HepG2 (cell line): ENCODE measurements around the gene PACS1. TPM values are rescaled to one million over a fixed set of nuclear protein-coding genes. Genes with fewer than 3 reads are reported as not detected.

ENCODE experiments used
- ARNT2 ChIP-seq: sonication (generic); formaldehyde crosslinking; IDR thresholded peaks from 2 replicates; pipeline ENCODE4 v1.8.0; 2022; ENCODE audit warnings: mild to moderate bottlenecking, low read depth, missing genetic modification reagents, moderate library complexity
- ELF1 ChIP-seq: sonication (generic); formaldehyde crosslinking; IDR thresholded peaks from 2 replicates; pipeline ENCODE4 v1.4.0; 2020; ENCODE audit warnings: missing genetic modification reagents
- FOXA3 ChIP-seq: IDR thresholded peaks from 2 replicates; pipeline ENCODE4 v1.6.1; 2016; ENCODE audit warnings: missing genetic modification reagents, missing compliant biosample characterization
- HIVEP1 ChIP-seq: sonication (generic); formaldehyde crosslinking; IDR thresholded peaks from 2 replicates; pipeline ENCODE4 v1.4.0; 2020; ENCODE audit warnings: mild to moderate bottlenecking, missing genetic modification reagents
- HOXD1 ChIP-seq: sonication (generic); formaldehyde crosslinking; IDR thresholded peaks from 2 replicates; pipeline ENCODE4 v1.5.0; 2020; ENCODE audit warnings: missing genetic modification reagents
- MED1 ChIP-seq: sonication (generic); formaldehyde crosslinking; IDR thresholded peaks from 2 replicates; pipeline ENCODE4 v1.4.0; 2020; ENCODE audit warnings: missing genetic modification reagents
- MXI1 ChIP-seq: IDR thresholded peaks from 3 replicates; pipeline ENCODE4 v1.6.1; 2012; ENCODE audit warnings: low read depth, low read length, inconsistent platforms, borderline replicate concordance
- NFYB ChIP-seq: sonication (generic); formaldehyde crosslinking; IDR thresholded peaks from 2 replicates; pipeline ENCODE4 v1.4.0; 2020; ENCODE audit warnings: missing genetic modification reagents
- ZBTB20 ChIP-seq: sonication (generic); formaldehyde crosslinking; IDR thresholded peaks from 2 replicates; pipeline ENCODE4 v1.8.1; 2023; ENCODE audit warnings: missing genetic modification reagents, low read depth, mild to moderate bottlenecking, borderline replicate concordance
- ZNF609 ChIP-seq: sonication (generic); formaldehyde crosslinking; IDR thresholded peaks from 2 replicates; pipeline ENCODE4 v1.4.0; 2020; ENCODE audit warnings: mild to moderate bottlenecking, missing genetic modification reagents, borderline replicate concordance
- ZSCAN29 ChIP-seq: sonication (generic); formaldehyde crosslinking; conservative IDR thresholded peaks from 2 replicates; pipeline ENCODE4 v1.4.0; 2020; ENCODE audit warnings: mild to moderate bottlenecking, missing genetic modification reagents
- ZSCAN30 ChIP-seq: sonication (generic); formaldehyde crosslinking; IDR thresholded peaks from 2 replicates; pipeline ENCODE4 v1.5.0; 2020; ENCODE audit warnings: mild to moderate bottlenecking, missing genetic modification reagents
- polyA plus RNA-seq, 8 experiments: library from polyadenylated mRNA; depleted of rRNA in 3 of 8; stranded (reverse) in 7 of 8; unstranded in 1 of 8; fragments of >200 nt; fragmentation: Illumina TruSeq in 4 of 8; extraction: Trizol in 4 of 8; gene quantifications; 2 replicates each; pipeline versions ENCODE4 v1.2.1 to v1.2.3, GENCODE V29; 2011 to 2016; ENCODE audit warnings: low read depth in 4 of 8, missing spikeins in 1 of 8, mixed read lengths in 1 of 8; ENCODE audit not compliant: insufficient read depth in 1 of 8
- total RNA-seq, 5 experiments: library from RNA; depleted of rRNA; stranded (reverse); fragments of >200 nt; fragmentation: Illumina TruSeq; extraction: Trizol; gene quantifications; 2 replicates each; pipeline ENCODE4 v1.2.3, GENCODE V29; 2016; ENCODE audit warnings: low read depth in 1 of 5
- TF ChIP-seq, protein P1 (sequence below): sonication (generic); formaldehyde crosslinking; IDR thresholded peaks from 2 replicates; pipeline ENCODE4 v1.4.0; 2020; ENCODE audit warnings: missing genetic modification reagents

Gene PACS1
- total and polyA plus RNA-seq, 2 of the 13 experiments (the other 11 are each of a cell fraction or from before 2014, with no cell fraction given) = 7.6 to 8.6 TPM

GRCh38 chr11:66022401-66023185, 47.5 kb upstream of the PACS1 start (continued):
- no peak for TF ChIP-seq ZNF609
- TF ChIP-seq MXI1 = 0 out of 3 replicates have a peak, but pooled peaks have one; percentile 15
- TF ChIP-seq ARNT2 (CRISPR knock-in tag) = no peak
- TF ChIP-seq MED1 = 0 out of 2 replicates have a peak, but pooled peaks have one; percentile 41
- TF ChIP-seq FOXA3 = 0 out of 2 replicates have a peak, but pooled peaks have one; percentile 12
- TF ChIP-seq HOXD1 (CRISPR knock-in tag) = peak; percentile 84
- TF ChIP-seq ZSCAN30 (CRISPR knock-in tag) = no peak
- no peak for TF ChIP-seq ZBTB20 (CRISPR knock-in tag)
- no peak for TF ChIP-seq NFYB
- TF ChIP-seq ZSCAN29 = no peak
- TF ChIP-seq ELF1 (CRISPR knock-in tag) = 0 out of 2 replicates have a peak, but pooled peaks have one; percentile 27
- TF ChIP-seq, protein P1, sequence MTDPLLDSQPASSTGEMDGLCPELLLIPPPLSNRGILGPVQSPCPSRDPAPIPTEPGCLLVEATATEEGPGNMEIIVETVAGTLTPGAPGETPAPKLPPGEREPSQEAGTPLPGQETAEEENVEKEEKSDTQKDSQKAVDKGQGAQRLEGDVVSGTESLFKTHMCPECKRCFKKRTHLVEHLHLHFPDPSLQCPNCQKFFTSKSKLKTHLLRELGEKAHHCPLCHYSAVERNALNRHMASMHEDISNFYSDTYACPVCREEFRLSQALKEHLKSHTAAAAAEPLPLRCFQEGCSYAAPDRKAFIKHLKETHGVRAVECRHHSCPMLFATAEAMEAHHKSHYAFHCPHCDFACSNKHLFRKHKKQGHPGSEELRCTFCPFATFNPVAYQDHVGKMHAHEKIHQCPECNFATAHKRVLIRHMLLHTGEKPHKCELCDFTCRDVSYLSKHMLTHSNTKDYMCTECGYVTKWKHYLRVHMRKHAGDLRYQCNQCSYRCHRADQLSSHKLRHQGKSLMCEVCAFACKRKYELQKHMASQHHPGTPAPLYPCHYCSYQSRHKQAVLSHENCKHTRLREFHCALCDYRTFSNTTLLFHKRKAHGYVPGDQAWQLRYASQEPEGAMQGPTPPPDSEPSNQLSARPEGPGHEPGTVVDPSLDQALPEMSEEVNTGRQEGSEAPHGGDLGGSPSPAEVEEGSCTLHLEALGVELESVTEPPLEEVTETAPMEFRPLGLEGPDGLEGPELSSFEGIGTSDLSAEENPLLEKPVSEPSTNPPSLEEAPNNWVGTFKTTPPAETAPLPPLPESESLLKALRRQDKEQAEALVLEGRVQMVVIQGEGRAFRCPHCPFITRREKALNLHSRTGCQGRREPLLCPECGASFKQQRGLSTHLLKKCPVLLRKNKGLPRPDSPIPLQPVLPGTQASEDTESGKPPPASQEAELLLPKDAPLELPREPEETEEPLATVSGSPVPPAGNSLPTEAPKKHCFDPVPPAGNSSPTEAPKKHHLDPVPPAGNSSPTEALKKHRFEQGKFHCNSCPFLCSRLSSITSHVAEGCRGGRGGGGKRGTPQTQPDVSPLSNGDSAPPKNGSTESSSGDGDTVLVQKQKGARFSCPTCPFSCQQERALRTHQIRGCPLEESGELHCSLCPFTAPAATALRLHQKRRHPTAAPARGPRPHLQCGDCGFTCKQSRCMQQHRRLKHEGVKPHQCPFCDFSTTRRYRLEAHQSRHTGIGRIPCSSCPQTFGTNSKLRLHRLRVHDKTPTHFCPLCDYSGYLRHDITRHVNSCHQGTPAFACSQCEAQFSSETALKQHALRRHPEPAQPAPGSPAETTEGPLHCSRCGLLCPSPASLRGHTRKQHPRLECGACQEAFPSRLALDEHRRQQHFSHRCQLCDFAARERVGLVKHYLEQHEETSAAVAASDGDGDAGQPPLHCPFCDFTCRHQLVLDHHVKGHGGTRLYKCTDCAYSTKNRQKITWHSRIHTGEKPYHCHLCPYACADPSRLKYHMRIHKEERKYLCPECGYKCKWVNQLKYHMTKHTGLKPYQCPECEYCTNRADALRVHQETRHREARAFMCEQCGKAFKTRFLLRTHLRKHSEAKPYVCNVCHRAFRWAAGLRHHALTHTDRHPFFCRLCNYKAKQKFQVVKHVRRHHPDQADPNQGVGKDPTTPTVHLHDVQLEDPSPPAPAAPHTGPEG (CRISPR knock-in tag) = peak; percentile 99
- no peak for TF ChIP-seq HIVEP1 (CRISPR knock-in tag)
